ENCODE measurements around the gene NLRP6. TPM values are rescaled to one million over a fixed set of nuclear protein-coding genes. Genes with fewer than 3 reads are reported as not detected.

NLRP6 gene
- total and polyA plus RNA-seq, 2 donors (not counting 1 experiment from before 2014, with no cell fraction given): 1.4 to 2.7 TPM

- Histone ChIP-seq H3K9ac (ENCODE audit: low read length) (no peak overlapping the region), H3K27me3 (replicated peaks in 1 of 4; ENCODE audit: control extremely low read depth in 1 of 4, control insufficient read depth in 3 of 4, insufficient read depth in 4 of 4, low read length in 3 of 4) (peaks cover 0 to 15% (median 1%) of the 10 kb centered on the region in 4 experiments), H3K27ac (ENCODE audit: low read length in 2 of 2) (no peak overlapping the region), H4K20me1 (ENCODE audit: control insufficient read depth, insufficient read depth, low read length, poor library complexity, severe bottlenecking) (no peaks in the 10 kb centered on the region), H3K36me3 (replicated peaks in 1 of 2; ENCODE audit: control extremely low read depth in 1 of 2, control insufficient read depth in 1 of 2, extremely low read depth in 1 of 2, insufficient read depth in 2 of 2, low read length in 1 of 2) (no peaks in the 10 kb centered on the region), H3K4me1 (ENCODE audit: control insufficient read depth in 2 of 2, insufficient read depth in 2 of 2, low read length in 2 of 2) (no peaks in the 10 kb centered on the region), H3K9me3 (ENCODE audit: control extremely low read depth in 1 of 3, control insufficient read depth in 2 of 3, insufficient read depth in 1 of 3, low read length in 2 of 3) (no peaks in the 10 kb centered on the region), H2AFZ (ENCODE audit: insufficient read depth, low read depth, low read length, poor library complexity, severe bottlenecking) (no peak overlapping the region), H3K4me3 (ENCODE audit: control extremely low read depth in 1 of 5, extremely low read depth in 1 of 5, insufficient read depth in 1 of 5, low read depth in 2 of 5, low read length in 4 of 5) (no peak overlapping the region), H3K79me2 (ENCODE audit: control insufficient read depth, insufficient read depth, low read length) (no peaks in the 10 kb centered on the region), H3K4me2 (replicated peaks; ENCODE audit: low read depth, low read length, poor library complexity, severe bottlenecking) (no peak overlapping the region)
- H3K9me3 Mint-ChIP-seq (ENCODE audit: insufficient read depth): no peaks in the 10 kb centered on the region
- POLR2A ChIA-PET: no interaction called here
- intact Hi-C loops (cut with micrococcal nuclease): no loop called here
- H3K27me3 Mint-ChIP-seq: peaks cover 7% of the 10 kb centered on the region
- no peak overlapping the region for H3K27ac Mint-ChIP-seq
- H3K4me3 Mint-ChIP-seq: no peak overlapping the region
- WGBS (ENCODE audit: insufficient coverage): 85% methylated on average over 33 of the region's 35 CpGs
- DNase-seq: no peak
- no peak for ATAC-seq (ENCODE audit: low read depth)
- no peak for TF ChIP-seq CTCF (IDR thresholded peaks at IDR 0.05)
- TF ChIP-seq EZH2 (IDR thresholded peaks at IDR 0.05; ENCODE audit: borderline replicate concordance, insufficient read depth, low read depth, low read length, poor library complexity, severe bottlenecking): no peak
- H3K4me1 Mint-ChIP-seq: peaks cover 6% of the 10 kb centered on the region
- CTCF ChIA-PET: no interaction called here
Measured at GRCh38 chr11:296171-297050, 18.2 kb downstream of the NLRP6 start.

GRCh38 chr11:297051-297585 is 18.9 kb downstream of the NLRP6 start:
- Histone ChIP-seq H3K4me3 (ENCODE audit: control extremely low read depth in 1 of 5, extremely low read depth in 1 of 5, insufficient read depth in 1 of 5, low read depth in 2 of 5, low read length in 4 of 5) (no peak overlapping the region), H3K27ac (ENCODE audit: low read length in 2 of 2) (no peak overlapping the region), H3K36me3 (replicated peaks in 1 of 2; ENCODE audit: control extremely low read depth in 1 of 2, control insufficient read depth in 1 of 2, extremely low read depth in 1 of 2, insufficient read depth in 2 of 2, low read length in 1 of 2) (no peaks in the 10 kb centered on the region), H3K27me3 (replicated peaks in 1 of 4; ENCODE audit: control extremely low read depth in 1 of 4, control insufficient read depth in 3 of 4, insufficient read depth in 4 of 4, low read length in 3 of 4) (peaks cover 0 to 15% (median 1%) of the 10 kb centered on the region in 4 experiments), H4K20me1 (ENCODE audit: control insufficient read depth, insufficient read depth, low read length, poor library complexity, severe bottlenecking) (no peaks in the 10 kb centered on the region), H3K9me3 (ENCODE audit: control extremely low read depth in 1 of 3, control insufficient read depth in 2 of 3, insufficient read depth in 1 of 3, low read length in 2 of 3) (no peaks in the 10 kb centered on the region), H3K4me1 (ENCODE audit: control insufficient read depth in 2 of 2, insufficient read depth in 2 of 2, low read length in 2 of 2) (no peaks in the 10 kb centered on the region), H3K4me2 (replicated peaks; ENCODE audit: low read depth, low read length, poor library complexity, severe bottlenecking) (no peak overlapping the region), H3K9ac (ENCODE audit: low read length) (no peak overlapping the region), H2AFZ (ENCODE audit: insufficient read depth, low read depth, low read length, poor library complexity, severe bottlenecking) (no peak overlapping the region), H3K79me2 (ENCODE audit: control insufficient read depth, insufficient read depth, low read length) (no peaks in the 10 kb centered on the region)
- ChIA-PET CTCF (no interaction called here), POLR2A (interaction anchor here (1.2 kb wide), 1 partner anchor 9 kb away, joined by 3 read pairs; the partner anchor contains the start of gene PGGHG)
- Mint-ChIP-seq H3K4me3 (no peak overlapping the region), H3K4me1 (peaks cover 6% of the 10 kb centered on the region), H3K27ac (no peak overlapping the region), H3K9me3 (ENCODE audit: insufficient read depth) (no peaks in the 10 kb centered on the region), H3K27me3 (peaks cover 7% of the 10 kb centered on the region)
- WGBS (ENCODE audit: insufficient coverage): 80% methylated on average over 9 of the region's 13 CpGs
- ATAC-seq (ENCODE audit: low read depth) (no peak), DNase-seq (no peak)
- no peak for TF ChIP-seq CTCF (IDR thresholded peaks at IDR 0.05)
- no peak for TF ChIP-seq EZH2 (IDR thresholded peaks at IDR 0.05; ENCODE audit: borderline replicate concordance, insufficient read depth, low read depth, low read length, poor library complexity, severe bottlenecking)
- intact Hi-C loops (cut with micrococcal nuclease): no loop called here

Data from B cell (primary cell).